G401 (cell line): ENCODE measurements around the gene LARGE1. TPM values are rescaled to one million over a fixed set of nuclear protein-coding genes. Genes with fewer than 3 reads are reported as not detected.
A peak's percentile ranks its signal among the peaks of the same experiment; 100 is the strongest.

Source experiments
- DNase-seq: peaks from one replicate; pipeline ENCODE4 v3.0.0-alpha.2; 2015; ENCODE audit warnings: low spot score
- in situ Hi-C: cut with HindIII; loops from 2 replicates; pipeline ENCODE4 v1.10.0; 2016; ENCODE audit warnings: low sequenced_read_pairs, mixed read lengths
- total RNA-seq: library from RNA; depleted of rRNA; stranded (reverse); fragments of >200 nt; shearing (Covaris generic); gene quantifications from 2 replicates; pipeline ENCODE4 v1.2.3, GENCODE V29; 2014

Gene LARGE1
- total RNA-seq, 1 experiment from 2014 or later = 0.10 TPM

- in situ Hi-C loops = no loop called here
- DNase-seq = peak; percentile 3
Observed at GRCh38 chr22:33656808-33657628, 263.3 kb downstream of the LARGE1 start.

GRCh38 chr22:33654173-33654895 lies 265.9 kb downstream of the LARGE1 start:
- in situ Hi-C loops = no loop called here
- DNase-seq = no peak

GRCh38 chr22:33653532-33654063 lies 266.7 kb downstream of the LARGE1 start:
- in situ Hi-C loops = no loop called here

GRCh38 chr22:33652615-33653014 lies 267.7 kb downstream of the LARGE1 start:
- in situ Hi-C loops = no loop called here
- DNase-seq = no peak

More at GRCh38 chr22:33653532-33654063, 266.7 kb downstream of the LARGE1 start:
- DNase-seq = no peak

- DNase-seq = no peak
- in situ Hi-C loops = no loop called here
Observed at GRCh38 chr22:33650244-33650643, 270.0 kb downstream of the LARGE1 start.

GRCh38 chr22:33648478-33648877 lies 271.8 kb downstream of the LARGE1 start:
- in situ Hi-C loops = no loop called here
- no peak for DNase-seq

- in situ Hi-C loops = no loop called here
- no peak for DNase-seq
Observed at GRCh38 chr22:33640900-33641299, 279.4 kb downstream of the LARGE1 start.

GRCh38 chr22:33639588-33640254 lies 280.6 kb downstream of the LARGE1 start:
- DNase-seq = no peak
- in situ Hi-C loops = no loop called here

GRCh38 chr22:33635766-33636165 lies 284.5 kb downstream of the LARGE1 start:
- in situ Hi-C loops = no loop called here

GRCh38 chr22:33631777-33632176 lies 288.5 kb downstream of the LARGE1 start:
- in situ Hi-C loops = no loop called here
- DNase-seq = no peak

More at GRCh38 chr22:33635766-33636165, 284.5 kb downstream of the LARGE1 start:
- no peak for DNase-seq

GRCh38 chr22:33625959-33626358 lies 294.3 kb downstream of the LARGE1 start:
- in situ Hi-C loops = no loop called here
- DNase-seq = no peak

- no peak for DNase-seq
- in situ Hi-C loops = no loop called here
Observed at GRCh38 chr22:33620085-33620484, 300.2 kb downstream of the LARGE1 start.

GRCh38 chr22:33606504-33606903 lies 313.8 kb downstream of the LARGE1 start:
- in situ Hi-C loops = no loop called here
- DNase-seq = no peak

- no peak for DNase-seq
- in situ Hi-C loops = no loop called here
Observed at GRCh38 chr22:33605666-33606065, 314.6 kb downstream of the LARGE1 start.

GRCh38 chr22:33605221-33605620 lies 315.1 kb downstream of the LARGE1 start:
- no peak for DNase-seq
- in situ Hi-C loops = no loop called here

GRCh38 chr22:33601062-33601461 lies 319.2 kb downstream of the LARGE1 start:
- DNase-seq = no peak

GRCh38 chr22:33600595-33600994 lies 319.7 kb downstream of the LARGE1 start:
- no peak for DNase-seq
- in situ Hi-C loops = no loop called here

More at GRCh38 chr22:33601062-33601461, 319.2 kb downstream of the LARGE1 start:
- in situ Hi-C loops = no loop called here

GRCh38 chr22:33600113-33600512 lies 320.2 kb downstream of the LARGE1 start:
- DNase-seq = no peak
- in situ Hi-C loops = no loop called here

- in situ Hi-C loops = no loop called here
- no peak for DNase-seq
Observed at GRCh38 chr22:33599596-33599995, 320.7 kb downstream of the LARGE1 start.

GRCh38 chr22:33598821-33599220 lies 321.5 kb downstream of the LARGE1 start:
- in situ Hi-C loops = no loop called here
- DNase-seq = no peak
